ENCODE results near the gene SLC22A17.

- no peak for TF ChIP-seq EZH2 (IDR thresholded peaks at IDR 0.05; ENCODE audit: insufficient read depth, poor library complexity, severe bottlenecking)
- no peak for TF ChIP-seq EZH2phosphoT487 (IDR thresholded peaks at IDR 0.05; ENCODE audit: insufficient read depth, low read depth)
Measured at GRCh38 chr14:23396126-23396525, 43.4 kb upstream of the SLC22A17 start.
